K562 (cell line): ENCODE data around the gene DHPS. TPM values are rescaled to one million over a fixed set of nuclear protein-coding genes. Genes with fewer than 3 reads are reported as not detected.

Source experiments
- polyA plus RNA-seq, 8 experiments: library from polyadenylated mRNA; depleted of rRNA in 4 of 8; stranded (reverse) in 5 of 8; unstranded in 3 of 8; fragments of >200 nt; fragmentation: Nextera tagmentation in 2 of 8; fragmentation: Illumina TruSeq in 1 of 8; extraction: Ambion mirVana in 2 of 8; extraction: Trizol in 1 of 8; gene quantifications; 2 replicates each; pipeline versions ENCODE4 v1.2.1 to v1.2.3, GENCODE V29; 2011 to 2014; ENCODE audit warnings: inconsistent platforms in 1 of 8, missing spikeins in 1 of 8
- small RNA-seq: library from RNA; depleted of rRNA; stranded (forward); fragments of <200 nt; gene quantifications from one replicate; pipeline ENCODE3, GENCODE V24; 2014
- total RNA-seq, 7 experiments: library from RNA; depleted of rRNA in 6 of 7; stranded (reverse); fragments of >200 nt in 6 of 7; fragmentation: Illumina TruSeq in 2 of 7; extraction: Trizol in 2 of 7; gene quantifications; 2 replicates each; pipeline versions ENCODE4 v1.2.1 to v1.2.3, GENCODE V29; 2011 to 2021; ENCODE audit warnings: low replicate concordance in 1 of 7

Gene DHPS
- total and polyA plus RNA-seq, 9 of the 15 experiments (the other 6 are each of a cell fraction or from before 2014, with no cell fraction given): 47.1 to 110 (median 79.9) TPM

Small RNA genes within 50 kb of the gene (small RNA-seq; reads per million reads assigned to genes)
- gene SNORD41: 210 reads per million, percentile 99 among the genes with 10 or more reads in this experiment

Other genes starting within 250 kb of the DHPS start
Only the 7 nearest of the 24 such genes appear.
- gene MAN2B1, start 15.1 kb downstream of the DHPS start, total RNA-seq (2014; rRNA removed): 19.3 and 21.6 TPM in 2 replicates
- gene MAN2B1, start 15.1 kb downstream of the DHPS start, total RNA-seq (2014; rRNA removed; fragmentation: Illumina TruSeq; extraction: Trizol): 5.3 and 6.6 TPM in 2 replicates
- 10.1 and 11.6 TPM in 2 replicates for gene MAN2B1, start 15.1 kb downstream of the DHPS start, total RNA-seq (2015; rRNA removed; fragmentation: Illumina TruSeq; extraction: Trizol)
- 33.8 and 34.0 TPM in 2 replicates for gene MAN2B1, start 15.1 kb downstream of the DHPS start, total RNA-seq (2021)
- gene MAN2B1, start 15.1 kb downstream of the DHPS start, polyA plus RNA-seq (2011; rRNA removed): 8.1 and 12.5 TPM in 2 replicates
- 11.4 and 18.0 TPM in 2 replicates for gene MAN2B1, start 15.1 kb downstream of the DHPS start, polyA plus RNA-seq (2014; fragmentation: Illumina TruSeq; extraction: Trizol)
- gene MAN2B1, start 15.1 kb downstream of the DHPS start, polyA plus RNA-seq (2014; fragmentation: Nextera tagmentation; extraction: Ambion mirVana): under 1 TPM; 0.59 to 0.63 TPM
- gene MAN2B1, start 15.1 kb downstream of the DHPS start, polyA plus RNA-seq (2014; rRNA removed): 14.2 and 14.7 TPM in 2 replicates
- 19.7 and 21.3 TPM in 2 replicates for gene WDR83, start 15.1 kb downstream of the DHPS start, total RNA-seq (2014; rRNA removed)
- gene WDR83, start 15.1 kb downstream of the DHPS start, total RNA-seq (2014; rRNA removed; fragmentation: Illumina TruSeq; extraction: Trizol): 3.1 and 4.0 TPM in 2 replicates
- gene WDR83, start 15.1 kb downstream of the DHPS start, total RNA-seq (2015; rRNA removed; fragmentation: Illumina TruSeq; extraction: Trizol): 9.3 and 9.5 TPM in 2 replicates
- 16.7 and 17.7 TPM in 2 replicates for gene WDR83, start 15.1 kb downstream of the DHPS start, total RNA-seq (2021)
- 4.2 and 4.7 TPM in 2 replicates for gene WDR83, start 15.1 kb downstream of the DHPS start, polyA plus RNA-seq (2011; rRNA removed)
- 3.9 and 9.8 TPM in 2 replicates for gene WDR83, start 15.1 kb downstream of the DHPS start, polyA plus RNA-seq (2014; fragmentation: Illumina TruSeq; extraction: Trizol)
- 1 to 10 TPM in 1 of 2 experiments, under 1 TPM in 1; 0.52 to 2.9 TPM for gene WDR83, start 15.1 kb downstream of the DHPS start, polyA plus RNA-seq (2014; fragmentation: Nextera tagmentation; extraction: Ambion mirVana)
- gene WDR83, start 15.1 kb downstream of the DHPS start, polyA plus RNA-seq (2014; rRNA removed): 13.9 and 17.5 TPM in 2 replicates
- not detected in 2 replicates for gene GNG14, start 6.1 kb upstream of the DHPS start, total RNA-seq (2014; rRNA removed)
- gene GNG14, start 6.1 kb upstream of the DHPS start, total RNA-seq (2014; rRNA removed; fragmentation: Illumina TruSeq; extraction: Trizol): not detected in 2 replicates
- gene GNG14, start 6.1 kb upstream of the DHPS start, total RNA-seq (2015; rRNA removed; fragmentation: Illumina TruSeq; extraction: Trizol): not detected in 2 replicates
- not detected in 2 replicates for gene GNG14, start 6.1 kb upstream of the DHPS start, total RNA-seq (2021)
- not detected in 2 replicates for gene GNG14, start 6.1 kb upstream of the DHPS start, polyA plus RNA-seq (2011; rRNA removed)
- not detected in 2 replicates for gene GNG14, start 6.1 kb upstream of the DHPS start, polyA plus RNA-seq (2014; fragmentation: Illumina TruSeq; extraction: Trizol)
- not detected for gene GNG14, start 6.1 kb upstream of the DHPS start, polyA plus RNA-seq (2014; fragmentation: Nextera tagmentation; extraction: Ambion mirVana)
- not detected in 2 replicates for gene GNG14, start 6.1 kb upstream of the DHPS start, polyA plus RNA-seq (2014; rRNA removed)
- gene FBXW9, start 14.8 kb upstream of the DHPS start, total RNA-seq (2014; rRNA removed): 15.9 and 18.0 TPM in 2 replicates
- 2.0 TPM in 2 replicates for gene FBXW9, start 14.8 kb upstream of the DHPS start, total RNA-seq (2014; rRNA removed; fragmentation: Illumina TruSeq; extraction: Trizol)
- gene FBXW9, start 14.8 kb upstream of the DHPS start, total RNA-seq (2015; rRNA removed; fragmentation: Illumina TruSeq; extraction: Trizol): 6.0 and 6.2 TPM in 2 replicates
- gene FBXW9, start 14.8 kb upstream of the DHPS start, total RNA-seq (2021): 16.8 and 17.3 TPM in 2 replicates
- gene FBXW9, start 14.8 kb upstream of the DHPS start, polyA plus RNA-seq (2011; rRNA removed): 9.4 and 12.4 TPM in 2 replicates
- gene FBXW9, start 14.8 kb upstream of the DHPS start, polyA plus RNA-seq (2014; fragmentation: Illumina TruSeq; extraction: Trizol): 3.6 and 9.1 TPM in 2 replicates
- 1 to 10 TPM in 1 of 2 experiments, under 1 TPM in 1; 0.23 to 1.3 TPM for gene FBXW9, start 14.8 kb upstream of the DHPS start, polyA plus RNA-seq (2014; fragmentation: Nextera tagmentation; extraction: Ambion mirVana)
- 19.0 and 21.7 TPM in 2 replicates for gene FBXW9, start 14.8 kb upstream of the DHPS start, polyA plus RNA-seq (2014; rRNA removed)
- 25.7 and 36.2 TPM in 2 replicates for gene TNPO2, start 42.1 kb upstream of the DHPS start, total RNA-seq (2014; rRNA removed)
- 30.0 and 40.3 TPM in 2 replicates for gene TNPO2, start 42.1 kb upstream of the DHPS start, total RNA-seq (2014; rRNA removed; fragmentation: Illumina TruSeq; extraction: Trizol)
- 53.8 and 55.5 TPM in 2 replicates for gene TNPO2, start 42.1 kb upstream of the DHPS start, total RNA-seq (2015; rRNA removed; fragmentation: Illumina TruSeq; extraction: Trizol)
- 107 and 126 TPM in 2 replicates for gene TNPO2, start 42.1 kb upstream of the DHPS start, total RNA-seq (2021)
- 88.4 and 110 TPM in 2 replicates for gene TNPO2, start 42.1 kb upstream of the DHPS start, polyA plus RNA-seq (2011; rRNA removed)
- 66.6 and 67.0 TPM in 2 replicates for gene TNPO2, start 42.1 kb upstream of the DHPS start, polyA plus RNA-seq (2014; fragmentation: Illumina TruSeq; extraction: Trizol)
- 1 to 10 TPM; 6.0 to 6.3 TPM for gene TNPO2, start 42.1 kb upstream of the DHPS start, polyA plus RNA-seq (2014; fragmentation: Nextera tagmentation; extraction: Ambion mirVana)
- gene TNPO2, start 42.1 kb upstream of the DHPS start, polyA plus RNA-seq (2014; rRNA removed): 78.0 and 80.9 TPM in 2 replicates
- gene TRIR, start 52.8 kb upstream of the DHPS start, total RNA-seq (2014; rRNA removed): 375 and 478 TPM in 2 replicates
- gene TRIR, start 52.8 kb upstream of the DHPS start, total RNA-seq (2014; rRNA removed; fragmentation: Illumina TruSeq; extraction: Trizol): 97.4 and 105 TPM in 2 replicates
- 127 and 137 TPM in 2 replicates for gene TRIR, start 52.8 kb upstream of the DHPS start, total RNA-seq (2015; rRNA removed; fragmentation: Illumina TruSeq; extraction: Trizol)
- 158 and 173 TPM in 2 replicates for gene TRIR, start 52.8 kb upstream of the DHPS start, total RNA-seq (2021)
- gene TRIR, start 52.8 kb upstream of the DHPS start, polyA plus RNA-seq (2011; rRNA removed): 137 and 153 TPM in 2 replicates
- 126 and 135 TPM in 2 replicates for gene TRIR, start 52.8 kb upstream of the DHPS start, polyA plus RNA-seq (2014; fragmentation: Illumina TruSeq; extraction: Trizol)
- gene TRIR, start 52.8 kb upstream of the DHPS start, polyA plus RNA-seq (2014; fragmentation: Nextera tagmentation; extraction: Ambion mirVana): 10 to 100 TPM; 36.7 to 40.5 TPM
- gene TRIR, start 52.8 kb upstream of the DHPS start, polyA plus RNA-seq (2014; rRNA removed): 487 and 512 TPM in 2 replicates
- gene GET3, start 55.6 kb upstream of the DHPS start, total RNA-seq (2014; rRNA removed): 67.7 and 89.3 TPM in 2 replicates
- 21.6 and 26.0 TPM in 2 replicates for gene GET3, start 55.6 kb upstream of the DHPS start, total RNA-seq (2014; rRNA removed; fragmentation: Illumina TruSeq; extraction: Trizol)
- 50.1 TPM in 2 replicates for gene GET3, start 55.6 kb upstream of the DHPS start, total RNA-seq (2015; rRNA removed; fragmentation: Illumina TruSeq; extraction: Trizol)
- gene GET3, start 55.6 kb upstream of the DHPS start, total RNA-seq (2021): 51.8 and 55.3 TPM in 2 replicates
- gene GET3, start 55.6 kb upstream of the DHPS start, polyA plus RNA-seq (2011; rRNA removed): 63.5 and 79.5 TPM in 2 replicates
- 68.4 and 73.2 TPM in 2 replicates for gene GET3, start 55.6 kb upstream of the DHPS start, polyA plus RNA-seq (2014; fragmentation: Illumina TruSeq; extraction: Trizol)
- 10 to 100 TPM in 1 of 2 experiments, 1 to 10 TPM in 1; 8.3 to 29.1 TPM for gene GET3, start 55.6 kb upstream of the DHPS start, polyA plus RNA-seq (2014; fragmentation: Nextera tagmentation; extraction: Ambion mirVana)
- gene GET3, start 55.6 kb upstream of the DHPS start, polyA plus RNA-seq (2014; rRNA removed): 83.5 and 85.1 TPM in 2 replicates